DMS53 treated with DMSO at 0.1 percent for 48 hours (cell line): Measurements from ENCODE around the gene C11orf97.
"Not testable (repeated sequence)": the region's sequence is repeated elsewhere in the genome, so short reads cannot be mapped to it uniquely, and the experiment has no call there.

Source experiments
- DNase-seq: peaks from one replicate; lab custom pipeline; 2025; ENCODE audit not compliant: unreplicated experiment; lab: John Stamatoyannopoulos, UW

C11orf97 gene

DNA sequence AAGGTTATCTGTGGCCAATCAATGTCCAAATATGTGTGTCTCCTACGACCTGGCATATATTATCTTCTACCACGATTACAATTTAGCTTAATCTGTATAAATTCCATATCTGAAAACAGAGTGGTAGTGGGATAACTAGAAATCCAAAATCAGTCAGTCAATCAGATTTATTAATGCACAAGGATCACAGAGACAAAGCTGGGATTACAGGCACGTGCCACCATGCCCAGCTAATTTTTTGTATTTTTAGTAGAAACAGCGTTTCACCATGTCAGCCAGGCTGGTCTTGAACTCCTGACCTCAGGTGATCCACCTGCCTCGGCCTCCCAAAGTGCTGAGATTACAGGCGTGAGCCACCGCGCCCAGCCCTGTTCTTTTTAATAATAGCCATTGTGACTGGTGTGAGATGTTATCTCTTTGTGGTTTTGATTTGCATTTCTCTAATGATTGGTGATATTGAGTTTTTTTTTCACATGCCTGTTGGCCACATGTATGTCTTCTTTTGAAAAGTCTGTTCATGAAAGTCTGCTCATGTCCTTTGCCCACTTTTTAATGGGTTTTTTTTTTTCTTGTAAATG is 43.6 kb downstream of the C11orf97 start:
- DNase-seq: not testable (repeated sequence)

DNA sequence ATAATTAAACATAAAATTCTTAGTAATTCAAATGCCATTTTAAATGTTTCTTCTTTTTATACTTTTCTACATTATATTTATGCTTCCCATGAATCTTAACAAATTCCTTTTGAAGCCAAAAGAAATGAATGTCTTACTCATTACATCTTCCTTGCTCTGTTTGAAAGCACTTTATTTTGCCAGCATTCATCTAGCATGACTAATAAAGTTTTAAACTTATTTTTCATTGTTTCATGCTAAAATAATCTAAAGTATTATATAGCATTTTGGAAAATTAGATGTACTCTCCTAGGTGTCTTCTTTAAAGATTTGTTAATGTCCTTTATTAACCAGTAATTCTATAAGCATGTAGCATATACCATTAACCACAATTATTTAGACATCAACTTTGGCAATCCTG is 45.2 kb downstream of the C11orf97 start:
- DNase-seq: no peak

- no peak for DNase-seq
These were observed 45.7 kb downstream of the C11orf97 start for GRCh38 chr11:94557992-94558391.

DNA sequence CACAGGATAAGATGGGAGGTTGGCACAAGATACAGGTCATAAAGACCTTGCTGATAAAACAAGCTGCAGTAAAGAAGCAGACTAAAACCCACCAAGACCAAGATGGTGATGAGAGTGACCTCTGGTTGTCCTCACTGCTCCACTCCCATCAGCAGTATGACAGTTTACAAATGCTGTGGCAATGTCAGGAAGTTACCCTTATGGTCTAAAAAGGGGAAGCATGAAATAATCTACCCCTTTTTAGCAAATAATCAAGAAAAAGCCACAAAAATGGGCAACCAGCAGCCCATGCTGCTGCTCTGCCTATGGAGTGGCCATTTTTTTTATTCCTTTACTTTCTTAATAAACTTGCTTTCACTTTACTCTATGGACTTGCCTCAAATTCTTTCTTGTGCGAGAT is 46.2 kb downstream of the C11orf97 start:
- no peak for DNase-seq

DNA sequence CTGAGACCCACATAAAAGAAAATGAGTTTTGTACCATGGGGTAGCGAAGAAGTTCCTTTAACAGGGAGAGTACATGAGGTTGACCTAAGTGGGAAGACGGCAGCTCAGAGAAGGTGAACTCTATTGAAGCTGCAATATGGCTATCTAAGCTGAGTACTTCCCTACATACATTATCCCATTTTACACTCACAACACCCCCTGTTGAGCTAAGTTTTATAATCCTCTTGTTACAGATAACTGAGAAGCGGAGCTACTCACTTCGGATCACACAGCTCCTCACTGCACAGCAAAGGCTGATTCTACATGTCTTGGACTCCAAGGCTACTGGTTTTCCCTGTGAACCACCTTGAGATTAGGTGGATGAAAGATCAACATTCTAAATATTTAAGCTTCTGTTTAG is 46.7 kb downstream of the C11orf97 start:
- no peak for DNase-seq

DNA sequence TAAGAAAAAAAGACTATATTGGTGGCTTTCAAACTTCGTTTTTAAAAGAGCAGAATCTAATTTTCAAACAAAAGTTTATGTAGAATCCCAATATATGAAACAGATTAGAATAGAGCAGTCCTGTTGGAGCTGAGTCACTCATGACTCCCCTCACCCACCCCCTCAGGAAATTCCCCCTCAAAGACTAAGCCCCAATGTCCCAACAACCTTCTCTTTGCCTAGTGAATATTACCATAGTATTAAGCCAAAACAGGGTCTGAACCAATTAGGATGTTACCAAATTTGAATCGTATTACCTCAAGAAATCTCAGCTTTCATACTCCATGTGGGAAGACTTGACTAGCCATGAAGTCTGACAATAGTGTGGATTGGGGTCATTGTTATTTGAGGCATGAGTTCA is 47.1 kb downstream of the C11orf97 start:
- DNase-seq: no peak

DNA sequence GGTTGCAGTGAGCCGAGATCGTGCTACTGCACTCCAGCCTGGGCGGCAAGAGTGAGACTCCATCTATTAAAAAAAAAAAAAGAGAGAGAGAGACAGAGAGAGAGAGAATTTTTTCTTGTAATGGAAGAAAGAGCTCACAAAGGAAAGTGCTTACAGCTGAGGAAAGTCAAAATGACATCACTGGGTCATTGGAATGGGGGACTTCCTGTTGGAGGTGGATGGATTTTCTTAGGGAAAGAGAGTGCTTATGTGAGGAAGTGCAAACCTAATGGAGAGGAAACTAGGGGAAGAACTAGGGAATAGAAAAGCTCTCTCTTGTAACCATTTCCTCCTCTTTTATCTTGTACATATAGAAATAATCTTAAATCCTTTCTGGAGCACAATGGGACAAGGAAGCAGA is 48.6 kb downstream of the C11orf97 start:
- DNase-seq: no peak

- no peak for DNase-seq
These were observed 51.1 kb downstream of the C11orf97 start for GRCh38 chr11:94563176-94563847.

DNA sequence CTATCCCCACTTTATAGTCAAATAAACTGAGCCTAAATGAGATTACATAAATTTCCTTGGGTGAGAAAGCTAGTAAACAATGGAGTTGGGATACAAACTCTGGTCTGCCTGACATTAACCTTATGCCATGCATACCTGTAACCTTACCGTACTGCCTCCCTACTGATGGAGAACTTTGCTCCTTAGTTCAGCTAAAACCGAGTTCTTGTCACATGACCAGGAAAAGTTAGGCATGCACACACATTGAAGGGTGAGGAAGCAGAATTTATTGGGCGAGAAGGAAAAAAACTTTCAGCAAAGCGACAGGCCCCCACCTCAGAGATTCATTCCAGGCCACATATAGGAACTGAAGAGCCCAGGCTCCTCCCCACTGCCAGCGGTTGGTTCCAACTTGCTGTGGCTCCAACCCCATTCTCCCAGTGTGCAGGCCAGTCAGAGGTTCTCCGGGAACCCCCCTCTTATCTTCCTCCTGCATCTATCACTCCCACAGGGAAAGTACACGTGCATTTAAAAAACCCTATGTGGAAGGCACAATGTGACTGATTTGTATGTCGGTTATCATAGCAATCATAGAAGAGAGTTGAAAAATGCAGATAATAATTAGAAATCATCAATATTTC is 51.7 kb downstream of the C11orf97 start:
- no peak for DNase-seq

- DNase-seq: no peak
These were observed 55.0 kb downstream of the C11orf97 start, which contains the start of gene PIWIL4 for GRCh38 chr11:94567181-94567670. PIWIL4 (plus strand) TSS chr11:94567368; CDS start chr11:94567519, 151 bp downstream.

GRCh38 chr11:94568200-94568599 is 55.9 kb downstream of the C11orf97 start:
- DNase-seq: no peak

- DNase-seq: no peak
These were observed 56.5 kb downstream of the C11orf97 start for GRCh38 chr11:94568717-94569116.

DNA sequence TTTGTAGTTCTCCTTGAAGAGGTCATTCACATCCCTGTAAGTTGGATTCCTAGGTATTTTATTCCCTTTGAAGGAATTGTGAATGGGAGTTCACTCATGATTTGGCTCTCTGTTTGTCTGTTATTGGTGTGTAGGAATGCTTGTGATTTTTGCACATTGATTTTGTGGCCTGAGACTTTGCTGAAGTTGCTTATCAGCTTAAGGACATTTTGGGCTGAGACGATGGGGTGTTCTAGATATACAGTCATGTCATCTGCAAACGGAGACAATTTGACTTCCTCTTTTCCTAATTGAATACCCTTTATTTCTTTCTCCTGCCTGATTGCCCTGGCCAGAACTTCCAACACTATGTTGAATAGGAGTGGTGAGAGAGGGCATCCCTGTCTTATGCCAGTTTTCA is 60.7 kb downstream of the C11orf97 start:
- not testable (repeated sequence) for DNase-seq

DNA sequence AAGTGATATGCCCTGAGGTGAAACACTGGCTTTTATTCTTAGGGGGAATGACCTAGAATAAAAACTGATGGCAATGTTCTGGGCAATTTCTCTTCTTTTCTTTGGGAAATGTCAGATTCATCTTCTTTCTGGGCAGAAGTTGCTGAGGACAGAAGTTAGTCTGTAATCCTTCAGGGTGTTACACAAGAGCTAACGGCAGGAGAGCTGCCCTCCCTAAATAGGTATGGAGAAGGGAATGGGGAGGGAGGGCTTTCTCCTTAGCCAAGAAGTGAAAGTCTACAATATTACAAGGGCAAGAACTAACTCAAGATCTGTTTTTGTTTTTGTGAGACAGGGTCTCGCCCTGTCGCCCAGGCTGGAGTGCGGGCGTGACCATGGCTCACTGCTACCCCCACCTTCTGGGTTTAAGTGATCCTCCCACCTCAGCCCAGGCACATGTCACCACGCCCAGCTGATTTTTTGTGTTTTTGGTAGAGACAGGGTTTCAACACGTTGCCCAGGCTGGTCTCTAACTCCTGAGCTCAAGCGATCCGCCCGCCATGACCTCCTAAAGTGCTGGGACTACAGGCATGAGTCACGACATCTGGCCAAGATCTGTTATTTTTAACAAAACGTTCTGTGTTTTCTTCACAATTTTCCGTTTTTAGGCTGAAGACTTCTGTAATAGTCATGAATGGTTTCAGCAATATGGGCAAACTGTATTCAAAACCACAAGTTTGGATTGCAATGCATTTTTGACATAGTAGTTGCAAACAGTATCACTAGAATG is 62.1 kb downstream of the C11orf97 start:
- no peak for DNase-seq

GRCh38 chr11:94576306-94576705 is 64.0 kb downstream of the C11orf97 start:
- DNase-seq: no peak

- no peak for DNase-seq
These were observed 65.6 kb downstream of the C11orf97 start for GRCh38 chr11:94577841-94578240.
